ENCODE results near the gene FGF12.
A peak's percentile ranks its signal among the peaks of the same experiment; 100 is the strongest.

The FGF12 gene

GRCh38 chr3:192566706-192567290, 160.5 kb downstream of the FGF12 start:
- no peaks in the 10 kb centered on the region for H3K4me1 ChIP-seq
- H3K4me2 ChIP-seq (ENCODE audit: low read length) = no peak overlapping the region
- no peaks in the 10 kb centered on the region for H3K27me3 ChIP-seq (ENCODE audit: control insufficient read depth, insufficient read depth, low read length)
- no peaks in the 10 kb centered on the region for H3K36me3 ChIP-seq (ENCODE audit: control insufficient read depth, insufficient read depth, low read length)
- no peak overlapping the region for H3K4me3 ChIP-seq (ENCODE audit: low read depth, low read length)
- H3K9ac ChIP-seq = no peak overlapping the region
- no peak overlapping the region for H3K27ac ChIP-seq
- H3K9me3 ChIP-seq (ENCODE audit: control insufficient read depth, low read length) = no peaks in the 10 kb centered on the region
- H2AFZ ChIP-seq = no peak overlapping the region
- no peaks in the 10 kb centered on the region for H3K79me2 ChIP-seq
- TF ChIP-seq CTCF (IDR thresholded peaks at IDR 0.05) = peak; percentile 73

GRCh38 chr3:192564611-192565010, 162.7 kb downstream of the FGF12 start:
- no peak for TF ChIP-seq CTCF (IDR thresholded peaks at IDR 0.05)
- H3K9me3 ChIP-seq (ENCODE audit: control insufficient read depth, low read length) = no peaks in the 10 kb centered on the region
- H3K4me3 ChIP-seq (ENCODE audit: low read depth, low read length) = no peak overlapping the region
- no peaks in the 10 kb centered on the region for H3K27me3 ChIP-seq (ENCODE audit: control insufficient read depth, insufficient read depth, low read length)
- no peaks in the 10 kb centered on the region for H3K4me1 ChIP-seq
- H3K4me2 ChIP-seq (ENCODE audit: low read length) = no peak overlapping the region
- H3K9ac ChIP-seq = no peak overlapping the region
- no peaks in the 10 kb centered on the region for H3K36me3 ChIP-seq (ENCODE audit: control insufficient read depth, insufficient read depth, low read length)
- no peaks in the 10 kb centered on the region for H3K79me2 ChIP-seq
- H2AFZ ChIP-seq = no peak overlapping the region
- no peak overlapping the region for H3K27ac ChIP-seq

GRCh38 chr3:192563417-192563816, 163.9 kb downstream of the FGF12 start:
- no peaks in the 10 kb centered on the region for H3K27me3 ChIP-seq (ENCODE audit: control insufficient read depth, insufficient read depth, low read length)
- no peaks in the 10 kb centered on the region for H3K9me3 ChIP-seq (ENCODE audit: control insufficient read depth, low read length)
- no peaks in the 10 kb centered on the region for H3K79me2 ChIP-seq
- no peak overlapping the region for H3K4me2 ChIP-seq (ENCODE audit: low read length)
- no peaks in the 10 kb centered on the region for H3K36me3 ChIP-seq (ENCODE audit: control insufficient read depth, insufficient read depth, low read length)
- no peak overlapping the region for H3K27ac ChIP-seq
- H3K4me3 ChIP-seq (ENCODE audit: low read depth, low read length) = no peak overlapping the region
- no peak for TF ChIP-seq CTCF (IDR thresholded peaks at IDR 0.05)
- H2AFZ ChIP-seq = no peak overlapping the region
- no peaks in the 10 kb centered on the region for H3K4me1 ChIP-seq
- no peak overlapping the region for H3K9ac ChIP-seq

GRCh38 chr3:192553707-192554106, 173.6 kb downstream of the FGF12 start:
- no peaks in the 10 kb centered on the region for H3K4me1 ChIP-seq
- no peak overlapping the region for H3K4me2 ChIP-seq (ENCODE audit: low read length)
- no peaks in the 10 kb centered on the region for H3K9me3 ChIP-seq (ENCODE audit: control insufficient read depth, low read length)
- no peaks in the 10 kb centered on the region for H3K36me3 ChIP-seq (ENCODE audit: control insufficient read depth, insufficient read depth, low read length)
- no peak overlapping the region for H3K4me3 ChIP-seq (ENCODE audit: low read depth, low read length)
- no peaks in the 10 kb centered on the region for H3K27me3 ChIP-seq (ENCODE audit: control insufficient read depth, insufficient read depth, low read length)
- no peak overlapping the region for H2AFZ ChIP-seq
- H3K9ac ChIP-seq = no peak overlapping the region
- no peak overlapping the region for H3K27ac ChIP-seq
- no peaks in the 10 kb centered on the region for H3K79me2 ChIP-seq
- no peak for TF ChIP-seq CTCF (IDR thresholded peaks at IDR 0.05)

- Histone ChIP-seq H3K9ac (no peak overlapping the region), H3K4me3 (ENCODE audit: low read depth, low read length) (no peak overlapping the region), H3K4me2 (ENCODE audit: low read length) (no peak overlapping the region), H3K36me3 (ENCODE audit: control insufficient read depth, insufficient read depth, low read length) (no peaks in the 10 kb centered on the region), H3K79me2 (no peaks in the 10 kb centered on the region), H3K9me3 (ENCODE audit: control insufficient read depth, low read length) (no peaks in the 10 kb centered on the region), H2AFZ (no peak overlapping the region), H3K4me1 (no peaks in the 10 kb centered on the region), H3K27me3 (ENCODE audit: control insufficient read depth, insufficient read depth, low read length) (no peaks in the 10 kb centered on the region), H3K27ac (no peak overlapping the region)
- TF ChIP-seq CTCF (IDR thresholded peaks at IDR 0.05) = no peak
Measured at GRCh38 chr3:192550356-192550755, 177.0 kb downstream of the FGF12 start.

All from parathyroid adenoma (tissue), 2 donors.